ENCODE results near the gene CTNNA2. TPM values are rescaled to one million over a fixed set of nuclear protein-coding genes. Genes with fewer than 3 reads are reported as not detected.

Gene CTNNA2
- total and polyA plus RNA-seq, 9 of the 15 experiments (the other 6 are each of a cell fraction or from before 2014, with no cell fraction given) = 0.03 to 0.40 (median 0.15) TPM

GRCh38 chr2:79935771-79936657, 423.2 kb downstream of the CTNNA2 start:
- no peaks in the 10 kb centered on the region for H3K9me1 ChIP-seq (ENCODE audit: control insufficient read depth, insufficient read depth, low read length)
- H3K9ac ChIP-seq (ENCODE audit: insufficient read depth in 1 of 2, low read depth in 2 of 2, low read length in 2 of 2) = no peak overlapping the region
- no peaks in the 10 kb centered on the region for H4K20me1 ChIP-seq (replicated peaks; ENCODE audit: control insufficient read depth, insufficient read depth, low read length)
- no peaks in the 10 kb centered on the region for H3K79me2 ChIP-seq (ENCODE audit: control insufficient read depth, insufficient read depth, low read length)
- 4% methylated on average over 8 of the region's 9 CpGs for WGBS (ENCODE audit: insufficient coverage, low coverage, missing lambda C conversion rate)
- POLR2A ChIA-PET = no interaction called here
- H3K36me3 ChIP-seq (ENCODE audit: control insufficient read depth, insufficient read depth, low read length) = no peaks in the 10 kb centered on the region
- H3K4me3 ChIP-seq = no peak overlapping the region
- ATAC-seq = peak; percentile 93
- no peaks in the 10 kb centered on the region for H3K9me3 ChIP-seq (replicated peaks; ENCODE audit: control insufficient read depth, insufficient read depth, low read depth, low read length)
- DNase-seq (ENCODE audit: extremely low read depth in 1 of 4, low spot score in 3 of 4) = peak; percentile 19 to 64 (median 22)
- intact Hi-C loops (cut with micrococcal nuclease) = loop anchor here (1.0 to 10.0 kb wide), 2 partner anchors 46 to 389 kb away; no protein-coding TSS in a partner anchor
- H3K4me2 ChIP-seq (ENCODE audit: insufficient read depth, low read length) = no peak overlapping the region
- no TSS peak for BruUV-seq (replicated peaks)
- no peak overlapping the region for H2AFZ ChIP-seq (ENCODE audit: low read depth, low read length)
- H3K4me1 ChIP-seq (replicated peaks in 1 of 2; ENCODE audit: control insufficient read depth in 2 of 2, insufficient read depth in 2 of 2, low read length in 2 of 2) = no peaks in the 10 kb centered on the region
- no peaks in the 10 kb centered on the region for H3K27me3 ChIP-seq (ENCODE audit: control insufficient read depth in 2 of 2, insufficient read depth in 2 of 2, low read length in 2 of 2)
- no peak overlapping the region for H3K27ac ChIP-seq (ENCODE audit: extremely low read depth, low read depth, low read length)
- FAIRE-seq = peak; percentile 92
- in situ Hi-C loops (cut with MboI) = no loop called here
- CTCF ChIA-PET (ENCODE audit: low intra/inter-chr PET ratio) = interaction anchor here (0.5 to 0.7 kb wide), 3 partner anchors 23 to 502 kb away, joined by 3 to 5 read pairs (median 3); no protein-coding TSS in a partner anchor
- TF ChIP-seq MAZ (CRISPR knock-in tag; conservative IDR thresholded peaks at IDR 0.05 in 1 of 2, IDR thresholded peaks at IDR 0.05 in 1 of 2) = no peak
- TF ChIP-seq PYGO2 (tag; IDR thresholded peaks at IDR 0.05) = no peak
- peak; percentile 31; the same call in 1 of the 2 replicates for TF ChIP-seq NFE2L1 (tag; IDR thresholded peaks at IDR 0.05; ENCODE audit: borderline replicate concordance, low read depth)
- TF ChIP-seq ZNF316 (IDR thresholded peaks at IDR 0.05) = peak; percentile 49; the same call in 1 of the 2 replicates
- peak; percentile 39; the same call in 1 of the 2 replicates for TF ChIP-seq REST (IDR thresholded peaks at IDR 0.05; ENCODE audit: borderline replicate concordance)
- no peak for TF ChIP-seq REST (CRISPR knock-in tag; IDR thresholded peaks at IDR 0.05; ENCODE audit: low read depth)
- peak; percentile 78 for TF ChIP-seq NFE2 (IDR thresholded peaks at IDR 0.05; ENCODE audit: low read depth)
- no peak for TF ChIP-seq MTA1 (IDR thresholded peaks at IDR 0.05; ENCODE audit: borderline replicate concordance)
- TF ChIP-seq DEAF1 (CRISPR knock-in tag; IDR thresholded peaks at IDR 0.05) = 0 out of 2 replicates have a peak, but pooled peaks have one; percentile 16
- TF ChIP-seq CEBPG (CRISPR knock-in tag; IDR thresholded peaks at IDR 0.05) = peak; percentile 70
- peak; percentile 85 to 96 for TF ChIP-seq CEBPG (tag; conservative IDR thresholded peaks at IDR 0.05 in 1 of 2, IDR thresholded peaks at IDR 0.05 in 1 of 2)
- TF ChIP-seq ZNF253 (CRISPR knock-in tag; conservative IDR thresholded peaks at IDR 0.05) = no peak

All from K562 (cell line).